Testis (tissue), 3 donors: ENCODE measurements around the gene NR4A3. TPM values are rescaled to one million over a fixed set of nuclear protein-coding genes. Genes with fewer than 3 reads are reported as not detected.

Experiments used
- DNase-seq: peaks from one replicate; pipeline ENCODE4 v3.0.0-alpha.2; 2019
- H3K27ac ChIP-seq, 2 donors: fragments of 200-600 bp; sonication (generic); one replicate each; pipeline ENCODE4 v1.5.1; 2019
- H3K27me3 ChIP-seq: fragments of 200-600 bp; sonication (generic); one replicate; pipeline ENCODE4 v1.5.1; 2019
- H3K36me3 ChIP-seq: fragments of 200-600 bp; sonication (generic); one replicate; pipeline ENCODE4 v1.5.1; 2017; ENCODE audit warnings: low read depth; ENCODE audit errors: missing control alignments
- H3K4me1 ChIP-seq: fragments of 200-600 bp; sonication (generic); one replicate; pipeline ENCODE4 v1.5.1; 2019
- H3K4me3 ChIP-seq, 2 donors: fragments of 200-600 bp; sonication (generic); one replicate each; pipeline ENCODE4 v1.5.1; 2017 to 2019
- H3K9me3 ChIP-seq: fragments of 200-600 bp; sonication (generic); one replicate; pipeline ENCODE4 v1.5.1; 2017
- CTCF ChIP-seq, 3 experiments: fragments of 450-650 bp in 2 of 3; fragments of 200-600 bp in 1 of 3; sonication (generic) in 1 of 3; IDR thresholded peaks; one replicate each; pipeline ENCODE4 v1.5.1; 2016 to 2019; ENCODE audit warnings: antibody characterized with exemption in 3 of 3, mild to moderate bottlenecking in 2 of 3, moderate library complexity in 1 of 3
- POLR2A ChIP-seq: fragments of 450-650 bp; IDR thresholded peaks from one replicate; pipeline ENCODE4 v1.6.1; 2017; ENCODE audit warnings: antibody characterized with exemption, mild to moderate bottlenecking, moderate library complexity
- WGBS, 2 donors: methylation state at CpG; one replicate each; pipeline ENCODE4 v1.1.5; 2018; 5-methylcytosine and 5-hydroxymethylcytosine counted together
- intact Hi-C: fragments of 100-400 bp; cut with DNase I; formaldehyde crosslinking; loops from one replicate; pipeline ENCODE4 v1.15.1; 2023; ENCODE audit warnings: low total_unique reads
- polyA plus RNA-seq: library from polyadenylated mRNA; stranded (reverse); fragments of 350-450 nt; fragmentation: Illumina TruSeq; extraction: RNeasy Lipid Tissue Mini Kit (QIAGEN cat#74804); gene quantifications from one replicate; pipeline ENCODE4 v1.2.3, GENCODE V29; 2014; ENCODE audit warnings: low read depth, low replicate concordance; ENCODE audit not compliant: insufficient read depth
- total RNA-seq, 2 donors: library from RNA; depleted of rRNA; stranded (reverse); fragments of >200 nt; gene quantifications; one replicate each; pipeline ENCODE4 v1.2.3, GENCODE V29; 2016

NR4A3 gene
- total and polyA plus RNA-seq, 3 donors from 2014 or later, result 1.7 to 3.0 (median 2.5) TPM

- intact Hi-C loops, result no loop called here
- H3K27ac ChIP-seq, result no peak overlapping the region
- DNase-seq, result no peak
- no peaks in the 10 kb centered on the region for H3K9me3 ChIP-seq
- H3K4me1 ChIP-seq, result no peaks in the 10 kb centered on the region
- H3K27me3 ChIP-seq, result no peaks in the 10 kb centered on the region
- no peak for TF ChIP-seq CTCF (IDR thresholded peaks at IDR 0.05)
- no peak for TF ChIP-seq POLR2A
- no peaks in the 10 kb centered on the region for H3K36me3 ChIP-seq
- no peak overlapping the region for H3K4me3 ChIP-seq
- 41 to 50% methylated on average over 1 of the region's 1 CpG for WGBS, 2 donors
Observed at GRCh38 chr9:99860266-99860665, 38.6 kb downstream of the NR4A3 start.

- H3K36me3 ChIP-seq, result no peaks in the 10 kb centered on the region
- no peaks in the 10 kb centered on the region for H3K27me3 ChIP-seq
- DNase-seq, result no peak
- intact Hi-C loops, result no loop called here
- no peak for TF ChIP-seq CTCF (IDR thresholded peaks at IDR 0.05)
- no peak for TF ChIP-seq POLR2A
- no peaks in the 10 kb centered on the region for H3K4me1 ChIP-seq
- WGBS, 2 donors, result 86 to 87% methylated on average over 2 of the region's 2 CpGs
- no peak overlapping the region for H3K27ac ChIP-seq
- no peaks in the 10 kb centered on the region for H3K9me3 ChIP-seq
- no peak overlapping the region for H3K4me3 ChIP-seq
Observed at GRCh38 chr9:99863955-99864354, 42.3 kb downstream of the NR4A3 start.

- TF ChIP-seq POLR2A, result no peak
- no peak for TF ChIP-seq CTCF (IDR thresholded peaks at IDR 0.05)
- no peaks in the 10 kb centered on the region for H3K36me3 ChIP-seq
- no peak overlapping the region for H3K4me3 ChIP-seq
- H3K27ac ChIP-seq, result no peak overlapping the region
- intact Hi-C loops, result no loop called here
- no peaks in the 10 kb centered on the region for H3K27me3 ChIP-seq
- H3K9me3 ChIP-seq, result no peaks in the 10 kb centered on the region
- no peaks in the 10 kb centered on the region for H3K4me1 ChIP-seq
- peak; percentile 40 for DNase-seq
- WGBS, 2 donors, result 21 to 44% methylated on average over 2 of the region's 2 CpGs
Observed at GRCh38 chr9:99866398-99866797, 44.7 kb downstream of the NR4A3 start.

- no peak for DNase-seq
- intact Hi-C loops, result no loop called here
- H3K27ac ChIP-seq, result no peak overlapping the region
- H3K4me3 ChIP-seq, result no peak overlapping the region
- H3K36me3 ChIP-seq, result no peaks in the 10 kb centered on the region
- no peaks in the 10 kb centered on the region for H3K9me3 ChIP-seq
- WGBS, 2 donors, result 70 to 73% methylated on average over 3 of the region's 3 CpGs
- H3K27me3 ChIP-seq, result no peaks in the 10 kb centered on the region
- no peaks in the 10 kb centered on the region for H3K4me1 ChIP-seq
- no peak for TF ChIP-seq CTCF (IDR thresholded peaks at IDR 0.05)
Observed at GRCh38 chr9:99867536-99867935, 45.9 kb downstream of the NR4A3 start.

- intact Hi-C loops, result no loop called here
Observed at GRCh38 chr9:99867968-99868367, 46.3 kb downstream of the NR4A3 start.

More at GRCh38 chr9:99867968-99868367, 46.3 kb downstream of the NR4A3 start:
- Histone ChIP-seq H3K27me3 (no peaks in the 10 kb centered on the region), H3K27ac (no peak overlapping the region), H3K4me3 (no peak overlapping the region), H3K9me3 (no peaks in the 10 kb centered on the region), H3K36me3 (no peaks in the 10 kb centered on the region), H3K4me1 (no peaks in the 10 kb centered on the region)
- TF ChIP-seq POLR2A, result no peak
- no peak for TF ChIP-seq CTCF (IDR thresholded peaks at IDR 0.05)
- DNase-seq, result no peak
